BE2C (cell line): ENCODE results near the gene MASP1.

Experiments
- DNase-seq: peaks from one replicate; pipeline ENCODE4 v3.0.0-alpha.2; 2020
- H3K27me3 ChIP-seq: fragments of 250-450 bp; sonication (Bioruptor Pico); 2 replicates; pipeline ENCODE4 v1.5.1; 2020; ENCODE audit warnings: mild to moderate bottlenecking
- H3K36me3 ChIP-seq: fragments of 250-450 bp; sonication (Bioruptor Pico); 2 replicates; pipeline ENCODE4 v1.5.1; 2020; ENCODE audit warnings: mild to moderate bottlenecking
- H3K4me1 ChIP-seq: fragments of 250-450 bp; sonication (Bioruptor Pico); 2 replicates; pipeline ENCODE4 v1.5.1; 2020
- H3K4me3 ChIP-seq: 2 replicates; pipeline ENCODE4 v1.5.1; 2011; ENCODE audit warnings: low read depth, low read length
- H3K9me3 ChIP-seq: fragments of 250-450 bp; sonication (Bioruptor Pico); 2 replicates; pipeline ENCODE4 v1.5.1; 2020
- TF ChIP-seq, protein P1 (sequence below): IDR thresholded peaks from 2 replicates; pipeline ENCODE4 v1.5.1; 2012; ENCODE audit warnings: mild to moderate bottlenecking, low read depth, low read length

The MASP1 gene

GRCh38 chr3:187276397-187277128, 15.0 kb downstream of the MASP1 start:
- Histone ChIP-seq H3K36me3 (no peaks in the 10 kb centered on the region), H3K27me3 (no peaks in the 10 kb centered on the region), H3K9me3 (no peaks in the 10 kb centered on the region), H3K4me1 (no peaks in the 10 kb centered on the region), H3K4me3 (no peak overlapping the region)
- DNase-seq, result no peak
- TF ChIP-seq, protein P1, sequence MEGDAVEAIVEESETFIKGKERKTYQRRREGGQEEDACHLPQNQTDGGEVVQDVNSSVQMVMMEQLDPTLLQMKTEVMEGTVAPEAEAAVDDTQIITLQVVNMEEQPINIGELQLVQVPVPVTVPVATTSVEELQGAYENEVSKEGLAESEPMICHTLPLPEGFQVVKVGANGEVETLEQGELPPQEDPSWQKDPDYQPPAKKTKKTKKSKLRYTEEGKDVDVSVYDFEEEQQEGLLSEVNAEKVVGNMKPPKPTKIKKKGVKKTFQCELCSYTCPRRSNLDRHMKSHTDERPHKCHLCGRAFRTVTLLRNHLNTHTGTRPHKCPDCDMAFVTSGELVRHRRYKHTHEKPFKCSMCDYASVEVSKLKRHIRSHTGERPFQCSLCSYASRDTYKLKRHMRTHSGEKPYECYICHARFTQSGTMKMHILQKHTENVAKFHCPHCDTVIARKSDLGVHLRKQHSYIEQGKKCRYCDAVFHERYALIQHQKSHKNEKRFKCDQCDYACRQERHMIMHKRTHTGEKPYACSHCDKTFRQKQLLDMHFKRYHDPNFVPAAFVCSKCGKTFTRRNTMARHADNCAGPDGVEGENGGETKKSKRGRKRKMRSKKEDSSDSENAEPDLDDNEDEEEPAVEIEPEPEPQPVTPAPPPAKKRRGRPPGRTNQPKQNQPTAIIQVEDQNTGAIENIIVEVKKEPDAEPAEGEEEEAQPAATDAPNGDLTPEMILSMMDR, result no peak

DNA sequence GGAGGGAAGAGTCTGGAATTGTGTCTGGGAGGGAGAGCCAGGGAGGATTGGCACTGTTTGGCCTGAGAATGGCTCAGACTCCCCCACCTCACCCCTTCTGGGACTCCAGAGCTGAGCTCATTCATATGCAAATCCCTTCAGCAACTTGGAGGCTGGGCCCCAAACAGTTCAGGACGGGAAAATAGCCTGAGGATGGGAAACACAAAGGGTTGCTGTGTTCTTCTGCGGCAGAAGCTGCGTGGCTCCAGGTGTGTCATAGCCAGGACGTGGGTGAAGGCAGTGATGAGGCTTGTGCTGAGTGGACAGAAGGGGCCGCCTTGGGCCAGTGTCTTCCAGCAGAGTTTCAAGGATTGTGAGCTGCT, 16.6 kb downstream of the MASP1 start:
- no peak for DNase-seq
- H3K9me3 ChIP-seq, result no peaks in the 10 kb centered on the region
- no peaks in the 10 kb centered on the region for H3K27me3 ChIP-seq
- no peaks in the 10 kb centered on the region for H3K36me3 ChIP-seq
- TF ChIP-seq, protein P1, result no peak
- no peaks in the 10 kb centered on the region for H3K4me1 ChIP-seq
- H3K4me3 ChIP-seq, result no peak overlapping the region

DNA sequence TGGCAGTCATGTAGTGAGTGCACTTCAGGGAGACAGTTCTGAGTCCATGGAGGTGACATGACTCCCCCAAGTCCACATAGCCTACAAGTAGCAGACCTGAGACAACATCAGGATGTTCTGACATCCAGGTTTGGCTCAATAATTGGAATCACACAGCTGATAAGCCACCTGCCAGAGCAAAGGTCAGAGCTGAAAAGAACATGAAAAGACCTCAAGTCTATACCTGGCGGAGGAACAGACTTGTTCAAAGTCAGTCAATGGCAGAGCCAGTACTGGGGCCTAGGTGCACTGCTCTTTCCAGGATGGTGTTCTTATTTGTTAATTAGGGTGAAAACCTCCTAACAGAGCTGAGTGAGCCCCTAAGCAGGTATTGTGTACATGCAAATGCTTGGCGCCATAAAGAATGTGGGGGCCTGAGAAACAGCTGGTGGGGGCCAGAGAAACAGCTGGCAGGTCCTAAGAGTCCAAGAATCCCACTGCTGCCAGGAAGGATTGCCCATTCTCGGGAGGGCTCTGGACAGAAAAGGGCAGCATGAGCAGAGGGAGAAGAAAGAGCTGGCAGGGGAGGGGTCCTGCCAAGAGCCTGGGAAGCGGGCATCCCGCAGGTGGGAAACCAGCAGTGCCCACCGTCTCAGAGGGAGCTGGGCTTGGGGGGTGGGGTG, 17.1 kb downstream of the MASP1 start:
- no peak for DNase-seq
- Histone ChIP-seq H3K36me3 (no peaks in the 10 kb centered on the region), H3K4me1 (no peaks in the 10 kb centered on the region), H3K9me3 (no peaks in the 10 kb centered on the region), H3K27me3 (no peaks in the 10 kb centered on the region), H3K4me3 (no peak overlapping the region)
- TF ChIP-seq, protein P1, result no peak

GRCh38 chr3:187271582-187271981, 20.0 kb downstream of the MASP1 start:
- Histone ChIP-seq H3K4me1 (no peaks in the 10 kb centered on the region), H3K4me3 (no peak overlapping the region), H3K9me3 (no peaks in the 10 kb centered on the region), H3K36me3 (no peaks in the 10 kb centered on the region), H3K27me3 (no peaks in the 10 kb centered on the region)
- DNase-seq, result no peak
- TF ChIP-seq, protein P1, result no peak

- H3K4me3 ChIP-seq, result no peak overlapping the region
- H3K9me3 ChIP-seq, result no peaks in the 10 kb centered on the region
- H3K27me3 ChIP-seq, result no peaks in the 10 kb centered on the region
- TF ChIP-seq, protein P1, result no peak
- no peaks in the 10 kb centered on the region for H3K4me1 ChIP-seq
- no peaks in the 10 kb centered on the region for H3K36me3 ChIP-seq
- DNase-seq, result no peak
These were observed 22.1 kb downstream of the MASP1 start for GRCh38 chr3:187269486-187269885.

GRCh38 chr3:187267306-187267705, 24.2 kb downstream of the MASP1 start:
- Histone ChIP-seq H3K36me3 (no peaks in the 10 kb centered on the region), H3K9me3 (no peaks in the 10 kb centered on the region), H3K4me1 (no peaks in the 10 kb centered on the region), H3K27me3 (no peaks in the 10 kb centered on the region), H3K4me3 (no peak overlapping the region)
- no peak for DNase-seq
- TF ChIP-seq, protein P1, result no peak
